Urothelium cell line (cell line): ENCODE results near the gene GALNT18.
A peak's percentile ranks its signal among the peaks of the same experiment; 100 is the strongest.

Source experiments
- DNase-seq: peaks from one replicate; pipeline ENCODE4 v3.0.0; 2011; ENCODE audit warnings: low spot score, mixed read lengths
- FAIRE-seq: peaks from 2 replicates; lab custom pipeline; 2011; peaks lifted over from hg19 to GRCh38; lab: Jason Lieb, UNC

Gene GALNT18

DNA sequence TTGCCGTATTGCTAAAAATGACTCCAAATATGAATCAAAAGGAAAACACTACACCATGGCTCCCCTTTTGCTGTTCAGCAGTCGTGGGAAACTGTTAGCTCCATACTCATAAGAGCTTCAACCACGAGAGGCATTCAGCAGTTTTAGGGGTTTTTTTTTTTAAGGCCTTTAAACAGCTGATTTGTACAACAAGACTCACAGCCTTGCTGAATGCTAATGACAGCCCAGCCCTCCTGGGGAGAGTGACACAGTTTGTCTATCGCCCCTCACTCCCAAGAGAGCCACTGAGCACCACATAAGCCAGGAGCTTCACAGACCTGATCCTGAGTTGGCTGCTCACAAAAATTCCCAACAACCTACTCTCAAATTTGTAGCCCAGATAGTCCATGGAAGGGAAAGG is 32.4 kb downstream of the GALNT18 start:
- FAIRE-seq (no peak), DNase-seq (no peak)

DNA sequence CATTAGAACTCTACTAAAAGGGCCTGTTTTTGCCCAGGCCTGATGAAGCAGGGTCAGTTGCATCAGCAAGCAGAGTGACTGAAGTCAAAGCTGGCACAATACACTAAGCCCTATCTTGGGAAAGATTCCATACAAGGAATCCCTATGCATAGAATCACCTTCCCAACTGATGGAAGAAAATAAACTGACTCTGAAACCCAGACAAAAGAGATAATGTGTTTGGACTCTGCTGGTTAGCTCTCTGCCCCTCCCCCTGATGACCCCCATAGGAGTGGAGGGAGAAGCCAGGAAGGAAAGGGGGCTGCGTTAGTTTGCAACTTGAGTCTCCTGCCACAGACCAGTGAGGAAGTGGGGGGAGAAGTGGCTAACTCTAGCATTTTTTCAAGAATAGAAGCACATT is 32.9 kb downstream of the GALNT18 start:
- DNase-seq: no peak
- FAIRE-seq: no peak

DNA sequence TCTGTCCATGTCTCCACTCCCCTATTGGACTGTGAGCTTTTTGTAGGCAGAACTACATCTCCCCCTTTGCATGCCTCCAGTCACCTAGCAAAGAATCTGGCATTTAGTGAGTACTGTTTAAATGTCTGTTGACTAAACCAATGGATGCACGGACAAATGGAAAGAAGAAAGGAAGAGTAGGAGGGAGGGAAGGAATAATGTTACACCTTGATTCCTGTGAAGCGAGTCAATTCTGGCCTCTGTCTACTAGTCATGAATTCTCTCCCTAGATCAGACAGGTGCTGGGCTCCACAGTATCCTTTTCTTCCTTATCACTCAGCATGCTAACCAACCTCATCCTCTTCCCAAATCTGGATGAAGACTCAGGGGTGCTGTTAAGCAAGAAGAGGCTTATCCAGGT is 33.6 kb downstream of the GALNT18 start:
- FAIRE-seq: no peak
- no peak for DNase-seq

DNA sequence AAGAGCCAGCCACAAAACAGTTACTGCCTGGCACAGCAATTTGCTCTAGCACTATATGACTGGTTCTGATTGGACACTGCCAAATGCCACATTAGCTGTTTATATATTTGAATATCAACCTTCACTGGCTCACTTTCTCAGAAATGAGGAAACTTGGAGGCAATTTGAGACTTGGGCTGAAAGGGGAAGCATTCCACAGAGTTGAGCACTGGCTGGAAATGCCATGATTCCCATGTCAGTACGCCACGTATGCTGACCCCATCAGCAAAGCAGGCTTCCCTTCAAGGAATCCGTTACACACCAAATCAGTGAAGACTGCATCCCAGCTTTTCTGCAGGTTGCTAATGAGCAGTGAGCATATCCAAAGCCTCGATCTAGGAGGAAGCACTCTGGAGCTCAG is 34.7 kb downstream of the GALNT18 start:
- DNase-seq (no peak), FAIRE-seq (no peak)

DNA sequence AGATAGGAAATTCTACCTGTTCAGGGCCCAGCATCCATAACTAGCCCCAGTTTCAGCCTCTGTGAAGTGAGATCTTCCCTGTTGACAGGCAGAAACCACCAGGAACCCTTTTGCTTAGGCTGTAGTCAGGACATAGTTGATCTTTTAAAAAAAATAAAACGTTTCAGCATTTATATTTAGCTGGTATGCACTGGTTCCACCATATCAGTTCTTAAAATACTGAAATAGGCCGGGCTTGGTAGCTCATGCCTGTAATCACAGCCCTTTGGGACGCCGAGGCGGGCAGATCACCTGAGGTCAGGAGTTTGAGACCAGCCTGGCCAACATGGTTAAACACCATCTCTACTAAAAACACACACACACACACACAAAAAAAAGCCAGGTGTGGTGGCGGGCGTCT is 35.3 kb downstream of the GALNT18 start:
- FAIRE-seq: no peak
- no peak for DNase-seq

DNA sequence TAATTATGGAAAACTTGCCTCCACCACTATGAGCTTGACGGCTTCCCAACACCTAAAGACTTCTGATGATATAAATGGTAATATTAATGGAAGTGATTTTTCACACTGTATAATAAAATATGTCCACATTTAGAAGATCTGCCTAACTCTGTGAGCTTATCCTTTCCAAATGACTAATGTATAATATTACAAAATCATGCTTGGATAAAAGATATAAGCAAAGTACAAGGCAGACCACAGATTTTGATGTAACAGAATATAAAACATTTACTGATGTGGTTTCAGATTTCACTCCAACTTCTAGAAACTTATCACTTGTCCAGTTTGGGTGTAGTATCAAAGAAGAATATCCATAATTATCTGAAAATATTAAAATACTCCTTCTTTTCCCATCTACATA is 36.9 kb downstream of the GALNT18 start:
- FAIRE-seq: no peak
- DNase-seq: no peak

DNA sequence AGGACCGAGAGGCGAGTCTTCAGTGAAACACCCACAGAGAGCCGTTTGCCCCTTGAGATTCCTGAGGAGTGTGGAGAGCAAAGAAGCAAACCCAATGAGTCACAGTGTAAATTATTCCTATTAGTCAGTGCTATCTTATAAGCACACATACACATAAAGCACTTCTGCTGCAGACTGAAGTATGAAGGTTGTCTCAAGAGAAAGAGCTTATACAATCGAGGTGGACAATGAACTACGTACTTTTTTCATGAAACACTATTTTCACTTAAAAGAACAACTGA is 37.3 kb downstream of the GALNT18 start:
- FAIRE-seq: no peak
- peak; percentile 76 for DNase-seq

DNA sequence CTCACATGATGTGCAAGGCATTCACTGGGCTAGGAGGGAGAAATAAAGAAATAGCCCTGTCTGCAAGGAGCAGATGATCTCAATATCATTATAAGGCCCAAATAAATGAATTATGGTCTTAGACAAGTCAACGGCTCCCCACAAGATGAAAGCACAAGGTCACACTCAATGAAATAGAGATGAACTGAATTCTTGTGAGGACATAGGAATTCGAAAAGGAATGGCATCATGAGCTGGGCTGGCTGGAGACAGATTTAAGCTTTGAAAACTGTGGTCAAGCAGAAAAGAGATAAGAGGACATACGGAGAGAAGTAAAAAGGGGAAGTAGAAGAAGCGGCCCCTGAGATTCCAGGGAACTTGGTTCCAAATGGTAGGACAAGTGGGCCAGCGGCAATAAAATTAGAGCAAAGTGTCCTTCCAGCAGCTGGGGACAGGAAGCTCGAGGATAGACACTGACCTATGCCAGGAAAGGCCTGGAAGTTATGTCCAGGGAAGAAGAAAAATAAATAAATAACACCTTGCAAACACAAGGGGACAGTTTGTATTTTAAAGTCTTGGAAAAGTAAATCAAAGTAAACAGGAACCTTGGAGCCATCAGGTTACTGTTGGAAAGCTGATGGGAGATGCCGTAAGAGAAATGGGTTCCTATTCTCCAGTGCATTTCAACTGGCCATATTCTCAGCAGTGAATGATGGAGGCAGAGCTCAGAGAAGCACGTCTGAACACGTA is 37.8 kb downstream of the GALNT18 start:
- DNase-seq (no peak), FAIRE-seq (peak; percentile 56)

DNA sequence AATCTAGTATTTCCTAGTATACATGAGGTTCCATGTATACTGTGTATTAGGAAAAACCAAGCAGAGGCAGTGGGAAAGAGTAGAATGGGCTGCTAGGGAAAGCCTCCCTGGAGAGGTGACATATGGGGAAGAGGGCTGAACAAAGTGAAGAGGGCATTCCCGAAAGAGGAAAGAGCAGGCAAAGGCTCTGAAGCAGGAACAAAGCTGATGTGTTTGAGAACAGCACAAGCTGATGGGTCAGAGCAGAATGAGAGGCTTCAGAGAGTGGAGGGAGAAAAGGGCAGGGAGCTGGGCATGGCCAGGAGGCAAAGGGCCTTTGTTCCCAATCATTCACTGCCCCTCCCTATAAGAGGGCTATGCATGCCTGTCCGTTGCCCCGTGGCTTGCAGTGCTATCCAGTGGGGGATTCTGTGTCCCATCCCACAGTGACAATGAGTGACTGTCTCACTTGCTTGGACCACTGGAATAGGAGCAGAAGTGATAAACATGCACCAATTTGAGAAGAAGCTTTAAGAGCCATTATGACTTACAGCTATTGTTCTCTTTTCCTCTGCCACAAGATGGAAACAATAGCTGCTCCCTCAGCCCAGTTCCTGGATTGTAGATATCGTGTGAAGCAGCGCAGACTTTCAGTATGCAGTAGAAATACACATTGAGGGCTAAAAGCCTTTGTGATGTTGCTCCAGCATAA is 39.6 kb downstream of the GALNT18 start:
- DNase-seq (no peak), FAIRE-seq (peak; percentile 13)

DNA sequence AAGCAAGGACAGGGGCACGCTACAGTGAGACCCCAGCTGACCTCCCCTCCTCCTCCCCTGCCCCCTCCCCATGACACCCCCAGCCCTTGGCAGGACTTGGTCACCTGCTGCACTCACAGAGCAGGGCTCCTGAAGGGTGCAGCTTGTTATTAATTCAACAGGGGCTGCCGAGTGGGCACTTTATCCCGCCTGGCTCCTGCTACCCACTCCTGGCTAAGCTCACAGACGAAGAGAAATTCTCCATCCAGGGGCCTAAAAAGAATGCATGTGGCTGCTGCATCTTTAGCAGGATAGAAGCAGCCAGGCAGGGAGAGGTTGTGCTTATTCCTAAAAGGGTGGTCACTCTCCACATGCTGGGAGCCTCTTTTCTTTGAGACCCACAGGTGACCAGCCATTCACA is 40.3 kb downstream of the GALNT18 start:
- DNase-seq (no peak), FAIRE-seq (no peak)

DNA sequence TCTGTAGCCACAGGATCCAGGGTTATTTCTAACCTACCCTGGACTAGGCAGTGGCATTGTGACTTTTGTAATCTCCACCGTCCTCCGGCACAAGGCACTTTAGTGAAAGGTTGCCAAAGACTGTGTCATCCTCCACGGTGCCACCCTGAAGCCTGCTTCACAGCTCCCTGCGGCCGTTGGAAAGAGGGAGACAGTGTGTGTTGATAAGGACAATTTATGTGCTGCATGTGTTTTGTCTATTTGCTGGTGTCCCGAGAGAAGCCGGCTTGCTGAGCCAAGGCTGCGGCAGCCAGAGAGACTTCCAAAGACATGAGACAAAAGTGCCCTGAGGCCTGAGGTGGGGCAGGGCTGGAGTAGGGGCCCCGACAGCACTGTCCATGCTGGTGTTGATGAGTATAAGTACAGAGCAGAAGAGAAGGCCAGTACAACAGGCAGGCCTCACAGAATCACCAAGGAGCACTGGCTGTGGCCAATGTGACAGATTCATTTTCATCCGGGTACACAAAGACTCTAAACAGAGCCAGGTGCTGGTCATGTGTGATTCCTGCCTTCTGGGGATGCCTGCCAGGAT is 40.9 kb downstream of the GALNT18 start:
- DNase-seq (no peak), FAIRE-seq (no peak)

DNA sequence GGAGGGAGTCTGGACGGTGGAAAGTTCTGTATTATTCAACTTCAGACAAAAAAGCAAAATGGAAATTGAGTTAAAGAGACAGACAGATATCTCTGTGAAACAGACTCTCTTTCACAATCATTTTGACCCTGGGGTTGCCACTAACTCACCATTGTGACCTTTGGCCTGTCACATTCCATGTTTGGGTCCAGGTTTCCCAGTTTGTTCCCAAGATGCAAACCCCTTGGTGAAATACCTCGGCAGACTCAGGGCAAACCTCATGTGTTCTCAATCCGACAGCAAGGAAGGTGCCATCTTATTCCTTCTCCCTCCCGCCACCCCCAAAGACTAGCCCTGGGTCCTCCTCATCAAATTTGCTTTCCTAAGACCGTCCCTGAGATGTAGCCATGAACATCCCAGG is 41.8 kb downstream of the GALNT18 start:
- FAIRE-seq (no peak), DNase-seq (no peak)

DNA sequence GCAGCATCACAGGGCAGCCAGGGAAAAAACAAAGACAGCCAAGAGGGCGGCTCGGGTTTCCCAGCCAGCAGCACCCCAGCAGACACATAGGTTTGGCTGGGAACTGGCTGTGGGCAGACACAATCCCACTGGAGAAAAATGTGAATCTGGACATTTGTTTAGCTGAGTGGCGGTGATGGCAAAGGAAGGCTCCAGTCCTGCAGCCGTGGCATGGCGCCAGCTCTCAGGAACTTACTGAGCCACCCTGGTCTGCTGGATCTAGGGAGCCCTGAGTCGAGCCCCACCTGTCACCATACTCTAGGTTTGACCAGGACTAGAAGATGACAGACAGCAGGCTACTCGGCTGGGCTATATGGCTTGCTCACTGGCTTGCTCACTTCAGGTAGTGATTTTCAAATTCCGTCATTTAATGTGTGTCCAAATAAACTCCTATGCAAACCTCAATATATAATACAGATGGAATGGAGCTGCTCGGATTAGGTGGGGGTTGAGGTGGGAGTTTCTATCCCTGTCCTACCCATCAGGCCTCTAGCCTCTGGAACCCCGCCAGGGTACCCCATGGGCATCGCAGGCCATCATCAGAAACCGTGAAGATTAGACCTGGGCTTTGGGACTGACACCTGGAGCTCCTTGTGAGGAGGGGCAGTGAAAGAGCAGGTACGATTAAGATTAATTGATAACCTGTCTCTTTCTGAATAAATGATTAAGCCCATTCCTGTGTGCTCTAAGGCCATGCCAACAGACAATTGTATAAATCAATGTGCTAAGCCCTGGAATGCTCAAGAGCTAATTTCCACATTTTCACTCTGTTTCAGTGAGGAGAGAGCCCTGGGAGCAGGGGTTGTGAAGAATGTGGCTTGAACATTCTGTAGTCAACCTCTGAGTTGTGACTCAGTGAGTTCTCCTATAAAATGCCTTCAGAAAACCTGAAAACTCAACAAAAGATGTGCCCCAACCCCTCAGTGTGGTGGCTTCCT is 42.5 kb downstream of the GALNT18 start:
- DNase-seq: no peak
- FAIRE-seq: no peak

DNA sequence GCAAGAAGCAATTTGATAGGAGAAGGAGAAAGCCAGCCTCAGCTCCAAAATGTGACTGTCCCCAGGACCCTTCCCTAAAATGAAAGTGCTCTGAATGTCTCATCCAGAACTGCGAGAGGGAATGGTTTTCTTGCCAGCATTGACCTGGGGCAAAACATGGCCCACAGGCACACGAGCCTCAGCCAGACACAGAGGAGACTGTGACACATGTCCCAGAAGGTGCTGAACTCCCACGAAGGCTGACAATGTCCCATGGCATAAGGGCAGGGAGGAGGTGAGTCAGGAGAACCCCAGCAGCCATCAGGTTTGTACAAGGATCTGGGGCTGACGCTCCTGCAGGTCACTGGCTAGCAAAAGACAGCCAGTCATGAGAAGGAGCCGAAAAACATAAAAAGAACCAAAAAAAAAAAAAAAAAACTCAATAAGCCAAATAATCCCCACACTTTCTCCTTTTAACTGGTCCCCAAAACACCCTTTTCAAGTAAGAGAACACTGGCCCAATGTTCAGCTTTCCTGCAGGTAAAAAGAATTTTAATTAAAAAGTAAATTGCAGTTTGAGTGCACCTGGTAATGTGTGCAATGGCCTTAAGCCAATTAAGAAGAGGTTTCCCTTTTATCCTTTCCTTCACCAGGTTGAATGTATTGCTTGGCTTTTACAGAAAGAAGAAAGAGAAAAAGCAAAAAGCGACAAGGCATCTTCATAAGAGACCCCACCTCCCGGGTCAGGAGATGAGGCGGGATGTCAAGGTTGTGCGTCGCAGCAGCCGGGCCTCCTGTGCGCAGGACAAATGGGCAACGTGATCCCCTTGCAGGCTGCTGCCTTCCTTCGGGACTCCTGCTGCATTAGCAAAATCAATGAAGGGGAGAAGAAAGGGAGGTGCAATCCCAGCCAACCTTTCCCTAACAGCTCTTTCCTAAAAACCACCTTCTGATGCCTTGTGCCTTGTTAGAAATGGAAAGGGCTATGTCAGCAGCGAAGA is 43.6 kb downstream of the GALNT18 start:
- FAIRE-seq: no peak
- DNase-seq: no peak

DNA sequence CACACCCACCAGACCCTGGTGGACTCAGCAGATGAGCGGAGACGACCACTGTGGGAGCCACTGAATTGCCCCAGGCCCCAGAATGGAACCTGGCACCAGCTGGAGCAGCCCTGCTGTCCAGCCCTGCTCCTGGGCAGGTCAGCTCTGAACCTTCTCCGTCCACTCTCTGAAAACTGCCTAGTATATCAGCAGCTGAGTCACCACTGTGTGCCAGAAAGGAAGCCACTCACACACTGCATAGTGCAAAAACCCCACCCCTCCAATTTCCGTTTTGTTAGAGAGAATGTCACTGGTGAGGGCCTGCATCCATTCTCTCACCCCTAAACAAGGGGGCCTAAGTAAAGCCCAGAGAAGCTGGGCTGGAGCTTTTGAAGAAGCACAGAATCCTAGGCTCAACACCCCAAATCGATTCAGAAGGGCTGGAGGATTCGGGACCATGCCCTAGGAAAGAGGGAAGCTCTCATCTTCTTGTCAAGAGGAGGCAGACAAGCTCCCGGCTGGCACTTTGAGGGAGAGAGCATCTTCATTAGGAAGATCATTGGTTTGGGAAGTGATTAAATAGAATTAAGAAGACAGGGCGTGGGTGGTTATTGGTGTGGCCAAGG is 44.5 kb downstream of the GALNT18 start:
- DNase-seq (no peak), FAIRE-seq (no peak)

DNA sequence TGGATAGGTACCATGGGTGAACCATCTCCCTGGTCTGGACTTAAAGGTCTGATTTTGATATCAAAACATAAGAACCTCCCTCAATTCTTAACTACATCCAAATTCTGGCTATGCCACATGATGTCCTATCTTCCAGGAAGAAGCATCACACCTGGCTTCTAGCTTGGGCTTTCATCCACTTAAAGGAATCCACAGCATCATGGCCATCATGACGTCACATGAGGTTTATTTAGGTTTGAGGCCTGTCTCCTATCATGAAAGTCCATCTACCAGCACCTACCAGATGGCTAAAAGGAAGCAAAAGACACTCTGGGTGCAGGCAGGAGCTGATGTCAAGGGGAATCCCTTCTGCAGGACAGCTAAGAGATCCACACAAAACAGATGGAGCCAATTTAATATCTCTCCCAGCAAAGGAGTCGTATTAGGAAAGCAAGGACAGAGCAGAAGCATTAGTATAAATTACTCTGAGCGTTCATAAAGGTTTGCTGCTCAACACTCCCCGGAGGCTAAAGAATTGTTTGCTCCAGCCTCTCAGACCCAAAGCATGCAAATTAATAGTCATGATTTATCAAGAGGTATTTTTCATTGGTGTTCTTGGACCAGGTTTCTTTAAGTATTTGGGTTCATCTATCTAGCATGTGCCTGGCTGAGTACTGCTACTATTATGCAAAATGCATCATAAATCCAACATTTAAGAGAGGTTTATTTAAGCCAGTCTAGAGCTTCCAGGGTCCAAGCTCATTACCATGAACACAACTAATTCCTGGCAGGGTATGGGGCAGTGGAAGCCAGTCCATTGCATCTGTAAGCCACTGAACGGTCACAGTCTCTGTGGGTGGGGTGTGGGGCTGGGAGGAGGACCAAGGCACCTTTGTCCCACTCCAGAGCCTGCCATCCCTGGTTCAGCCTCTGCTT is 47.2 kb downstream of the GALNT18 start:
- no peak for FAIRE-seq

DNA sequence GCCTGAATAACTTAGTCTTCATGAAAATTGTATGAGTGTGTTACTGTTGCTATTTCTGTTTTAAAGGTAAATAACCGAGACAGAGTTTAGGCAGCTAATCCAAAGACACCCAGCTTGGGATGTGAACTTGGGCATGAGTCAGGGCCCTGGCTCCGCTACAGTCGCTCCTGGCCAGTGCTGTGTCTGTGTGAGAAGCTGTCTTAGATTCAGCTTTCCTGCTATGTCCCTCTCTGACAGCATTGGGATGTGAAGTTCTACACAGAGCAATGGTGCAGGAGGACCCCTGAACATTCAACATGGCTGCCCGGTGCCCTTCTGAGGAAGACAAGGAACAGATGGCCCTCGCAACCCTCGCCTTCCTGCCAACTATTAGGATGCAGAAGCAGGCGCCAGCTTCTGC is 49.4 kb downstream of the GALNT18 start:
- no peak for FAIRE-seq
- DNase-seq: no peak

More for the DNA sequence above, 47.2 kb downstream of the GALNT18 start:
- no peak for DNase-seq

DNA sequence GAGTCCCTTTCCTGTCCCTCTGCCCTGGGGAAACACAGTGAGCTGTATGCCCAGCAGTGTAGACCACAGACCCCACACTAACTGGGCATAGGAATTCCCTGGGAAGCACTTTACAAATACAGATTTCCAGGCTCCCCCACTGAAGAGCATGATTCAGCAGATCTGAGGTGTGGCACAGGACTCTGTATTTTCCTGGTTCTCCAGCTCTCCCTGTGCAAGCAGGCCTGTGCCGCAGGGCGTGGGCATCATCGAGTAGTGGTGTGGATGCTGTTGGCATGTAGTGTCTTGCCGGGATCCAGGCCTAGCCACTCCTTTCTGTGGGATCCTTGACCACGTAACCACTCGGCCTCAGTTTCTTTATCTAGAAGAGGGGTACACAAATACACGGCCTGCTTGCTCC is 49.9 kb downstream of the GALNT18 start:
- FAIRE-seq: no peak
- no peak for DNase-seq

DNA sequence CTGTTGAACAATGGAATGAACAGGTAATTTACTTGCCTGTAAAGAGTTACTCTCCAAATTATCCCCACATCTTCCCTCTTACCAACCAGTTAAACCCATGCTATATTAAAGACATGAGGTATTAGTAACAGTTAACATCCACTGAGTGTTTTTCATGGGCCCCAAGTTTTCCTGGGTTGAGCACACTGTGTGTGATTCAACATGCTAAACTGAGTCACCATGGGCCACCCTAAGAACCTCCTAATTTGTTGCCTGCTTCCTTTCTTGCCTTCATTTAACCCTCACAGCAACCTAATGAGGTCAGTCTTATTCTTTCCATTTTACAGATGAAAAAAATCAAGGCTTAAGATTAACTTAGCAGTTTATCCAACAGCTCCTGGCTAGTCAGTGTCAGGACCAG is 51.0 kb downstream of the GALNT18 start:
- FAIRE-seq (no peak), DNase-seq (no peak)
